Measurements from ENCODE around the gene HSD3B7. TPM values are rescaled to one million over a fixed set of nuclear protein-coding genes. Genes with fewer than 3 reads are reported as not detected.

Gene HSD3B7
- total RNA-seq (2021; fragmentation: NEBNext Ultra II Directional; extraction: Animal tissue kit (Norgen Biotek cat#: 25700)), result 2.9 and 3.1 TPM in 2 replicates
- 6.6 and 9.8 TPM in 2 replicates for polyA plus RNA-seq (2011; rRNA removed)
- polyA plus RNA-seq (2011; cell fraction: cytosol; rRNA removed), result 5.6 TPM
- 9.9 TPM for polyA plus RNA-seq (2011; cell fraction: nucleus; rRNA removed)
- polyA plus RNA-seq (2012, experiment 1 of 2), result 1.2 to 4.1 TPM (median 3.8 TPM) in 4 replicates
- polyA plus RNA-seq (2012, experiment 2 of 2), result 5.2 TPM
- 2.6 TPM for polyA plus RNA-seq (2013, experiment 1 of 2)
- polyA plus RNA-seq (2013, experiment 2 of 2), result 2.5 TPM
- polyA minus RNA-seq (2011; rRNA and poly(A)+ RNA removed), result 2.3 and 2.9 TPM in 2 replicates
- polyA minus RNA-seq (2011; cell fraction: cytosol; rRNA and poly(A)+ RNA removed), result 1.7 TPM
- polyA minus RNA-seq (2011; cell fraction: nucleus; rRNA and poly(A)+ RNA removed), result 2.2 TPM
- long read RNA-seq, experiment 1, partial matches to known transcripts, result 0 of 2 reads
- long read RNA-seq, experiment 1, other reads (novel, unspliced or antisense), result 1 of 2 reads
- long read RNA-seq, experiment 2, partial matches to known transcripts, result 0 of 1 reads
- long read RNA-seq, experiment 2, other reads (novel, unspliced or antisense), result 0 of 1 reads

- no peak within 1 kb of the TSS for H4K91ac ChIP-seq (replicated peaks; ENCODE audit: insufficient read length, low read length)
- 54% methylated on average over 15 of the region's 24 CpGs; no CpG with 5 or more reads in 1 of the 2 experiments for WGBS, 2 experiments (ENCODE audit: extremely low coverage in 1 of 2, insufficient coverage in 1 of 2, insufficient read length in 1 of 2, insufficient replicate concordance in 2 of 2, low coverage in 1 of 2, low lambda C conversion rate in 2 of 2, missing lambda C conversion rate in 1 of 2)
- H2BK20ac ChIP-seq (ENCODE audit: low read length), result no peak within 1 kb of the TSS
- no peak within 1 kb of the TSS for H3K27ac ChIP-seq (ENCODE audit: low read depth, low read length)
- DNase-seq (ENCODE audit: low read depth in 1 of 2, low spot score in 2 of 2) (peak; percentile 74 to 100), FAIRE-seq (no peak)
- H3K14ac ChIP-seq (ENCODE audit: insufficient read length), result no peak within 1 kb of the TSS
- no peak within 1 kb of the TSS; the same call in 1 of the 2 replicates for H2BK12ac ChIP-seq (ENCODE audit: low read depth, low read length)
- H2BK15ac ChIP-seq (ENCODE audit: low read length), result peak within 1 kb of the TSS; percentile 93; the same call in 1 of the 2 replicates
- no peak within 1 kb of the TSS for H2AFZ ChIP-seq (ENCODE audit: low read length)
- H4K20me1 ChIP-seq (replicated peaks in 1 of 2; ENCODE audit: control insufficient read depth in 1 of 2, insufficient read depth in 2 of 2, low read length in 2 of 2), result peaks cover 0 to 14% of the 10 kb centered on the region in 2 experiments
- peaks cover 3% of the 10 kb centered on the region; the same call in 1 of the 2 replicates for H3K23me2 ChIP-seq (ENCODE audit: low read depth, low read length)
- peak within 1 kb of the TSS in 3 of 4 experiments; percentile 20 to 50 (median 40); a peak in 5 of 8 replicates for H3K4me3 ChIP-seq (ENCODE audit: extremely low read depth in 1 of 4, insufficient read depth in 2 of 4, low read depth in 3 of 4, low read length in 4 of 4)
- no peaks in the 10 kb centered on the region for H3K9me3 ChIP-seq (ENCODE audit: insufficient read depth in 2 of 2, low read depth in 1 of 2, low read length in 1 of 2)
- H3K36me3 ChIP-seq (ENCODE audit: control insufficient read depth in 2 of 4, insufficient read depth in 4 of 4, low read length in 3 of 4), result peaks cover 8 to 23% (median 15%) of the 10 kb centered on the region in 4 experiments; a peak in 6 of 8 replicates
- peak within 1 kb of the TSS; percentile 78; the same call in 1 of the 2 replicates for H4K8ac ChIP-seq (ENCODE audit: extremely low read depth, insufficient read depth, low read length)
- CTCF ChIA-PET (ENCODE audit: partially characterized antibody), result interaction anchor here (0.6 to 5.5 kb wide), 47 partner anchors 9 to 1297 kb away, joined by 3 to 39 read pairs (median 5); partner anchors contain the start of genes KAT8, PRSS8, STX4 and ZNF646
- peak within 1 kb of the TSS; percentile 78; the same call in 1 of the 2 replicates for H2BK5ac ChIP-seq (ENCODE audit: low read depth, low read length)
- H3K4ac ChIP-seq (replicated peaks; ENCODE audit: insufficient read length, low read depth, low read length), result no peak within 1 kb of the TSS
- no peak within 1 kb of the TSS for H2BK120ac ChIP-seq (replicated peaks; ENCODE audit: low read depth, low read length)
- H3K9ac ChIP-seq (replicated peaks in 1 of 4; ENCODE audit: extremely low read depth in 1 of 4, low read depth in 3 of 4, low read length in 3 of 4), result peak within 1 kb of the TSS in 2 of 4 experiments; percentile 10 to 20; a peak in 1 of 7 replicates
- no peaks in the 10 kb centered on the region for H3K79me2 ChIP-seq (ENCODE audit: control insufficient read depth in 1 of 2, insufficient read depth in 2 of 2, low read length in 2 of 2)
- H2AK5ac ChIP-seq (ENCODE audit: low read depth, low read length), result no peak within 1 kb of the TSS
- H3K56ac ChIP-seq (replicated peaks; ENCODE audit: insufficient read length, low read depth, low read length), result peak within 1 kb of the TSS; percentile 26
- H3K18ac ChIP-seq (ENCODE audit: extremely low read depth, low read length), result peak within 1 kb of the TSS; percentile 38
- no peak within 1 kb of the TSS for H3K23ac ChIP-seq (ENCODE audit: insufficient read length)
- no peaks in the 10 kb centered on the region for H3K79me1 ChIP-seq (ENCODE audit: low read depth, low read length)
- peaks cover 0 to 5% (median 2%) of the 10 kb centered on the region in 4 experiments; a peak in 4 of 7 replicates for H3K4me1 ChIP-seq (replicated peaks in 1 of 4; ENCODE audit: control insufficient read depth in 3 of 4, insufficient read depth in 4 of 4, low read length in 3 of 4)
- POLR2A ChIA-PET (ENCODE audit: partially characterized antibody), result interaction anchor here (0.6 to 5.9 kb wide), 35 partner anchors 8 to 458 kb away, joined by 3 to 45 read pairs (median 4); partner anchors contain the start of genes KAT8, STX4, VKORC1 and ZNF646
- H3K27me3 ChIP-seq (replicated peaks in 1 of 4; ENCODE audit: control insufficient read depth in 3 of 4, extremely low read depth in 1 of 4, insufficient read depth in 3 of 4, low read length in 3 of 4), result no peaks in the 10 kb centered on the region
- H3K4me2 ChIP-seq (ENCODE audit: insufficient read depth in 1 of 2, low read depth in 2 of 2, low read length in 2 of 2), result peak within 1 kb of the TSS; percentile 17 to 71; a peak in 3 of 4 replicates
- no peak within 1 kb of the TSS for H4K5ac ChIP-seq (ENCODE audit: insufficient read length, low read depth, low read length)
- TF ChIP-seq JUN (IDR thresholded peaks at IDR 0.05; ENCODE audit: low read depth, low read length), result no peak
- 0 out of 2 replicates have a peak, but pooled peaks have one; percentile 16 for TF ChIP-seq POLR2AphosphoS5 (IDR thresholded peaks at IDR 0.05; ENCODE audit: low read depth, low read length)
- TF ChIP-seq KDM4A (IDR thresholded peaks at IDR 0.05; ENCODE audit: low read depth, low read length, severe bottlenecking), result no peak
- TF ChIP-seq ATF2 (IDR thresholded peaks at IDR 0.05; ENCODE audit: low read length), result peak; percentile 57; the same call in 1 of the 2 replicates
- TF ChIP-seq GTF2F1 (IDR thresholded peaks at IDR 0.05; ENCODE audit: borderline replicate concordance, low read depth, low read length), result no peak
- no peak for TF ChIP-seq BCL11A (IDR thresholded peaks at IDR 0.05; ENCODE audit: low read depth in 2 of 2, low read length in 2 of 2)
Measured at GRCh38 chr16:30984669-30985400, at the start of gene HSD3B7. HSD3B7 (plus strand) TSS chr16:30985207; CDS start chr16:30985659, 452 bp downstream.

All from H1 (cell line).